Thoracic aorta (tissue), 2 donors: ENCODE results near the gene PLAC8. TPM values are rescaled to one million over a fixed set of nuclear protein-coding genes. Genes with fewer than 3 reads are reported as not detected.
"Not testable (repeated sequence)": the region's sequence is repeated elsewhere in the genome, so short reads cannot be mapped to it uniquely, and the experiment has no call there.

ENCODE experiments used
- ATAC-seq: fragments of 150-250 bp; one replicate; pipeline ENCODE4 v1.8.0; 2017; ENCODE audit warnings: low read depth; ENCODE audit not compliant: insufficient number of reproducible peaks, low FRiP score
- DNase-seq: peaks from one replicate; pipeline ENCODE4 v3.0.0-alpha.2; 2020; ENCODE audit warnings: low spot score
- H3K27ac ChIP-seq, 2 donors: fragments of 200-600 bp; sonication (generic); 1 replicate in 1 of 2; 2 replicates in 1 of 2; pipeline ENCODE4 v1.5.1; 2016; ENCODE audit warnings: mild to moderate bottlenecking in 2 of 2, moderate library complexity in 2 of 2
- H3K27me3 ChIP-seq: fragments of 200-600 bp; sonication (generic); replicated peaks from 2 replicates; pipeline ENCODE4 v1.6.0; 2016; ENCODE audit warnings: mild to moderate bottlenecking; ENCODE audit not compliant: insufficient read depth
- H3K36me3 ChIP-seq: fragments of 200-600 bp; sonication (generic); one replicate; pipeline ENCODE4 v1.5.1; 2016
- H3K4me1 ChIP-seq, 2 donors: fragments of 200-600 bp; sonication (generic); 1 replicate in 1 of 2; 2 replicates in 1 of 2; pipeline versions ENCODE4 v1.5.1 to v1.6.0; 2016; ENCODE audit warnings: low read depth in 2 of 2, mild to moderate bottlenecking in 1 of 2; ENCODE audit not compliant: control insufficient read depth in 1 of 2
- H3K4me3 ChIP-seq: fragments of 200-600 bp; sonication (generic); 2 replicates; pipeline ENCODE4 v1.5.1; 2016; ENCODE audit warnings: mild to moderate bottlenecking
- H3K9me3 ChIP-seq: fragments of 200-600 bp; sonication (generic); 2 replicates; pipeline ENCODE4 v1.5.1; 2016
- total RNA-seq, 2 donors: library from RNA; depleted of rRNA; stranded (reverse); fragments of >200 nt; gene quantifications; one replicate each; pipeline versions ENCODE4 v1.1.0 to v1.2.3, GENCODE V29; 2016
- TF ChIP-seq, protein P1 (sequence below): fragments of 200-600 bp; sonication (generic); IDR thresholded peaks from one replicate; pipeline ENCODE4 v1.5.1; 2019; ENCODE audit warnings: antibody characterized with exemption

PLAC8 gene
- total RNA-seq, 2 donors from 2014 or later, result 3.7 TPM; not detected in 1

- no peaks in the 10 kb centered on the region for H3K27me3 ChIP-seq
- H3K27ac ChIP-seq, result no peak overlapping the region
- DNase-seq, result no peak
- H3K36me3 ChIP-seq, result peaks cover 33% of the 10 kb centered on the region
- no peak for ATAC-seq
- H3K4me1 ChIP-seq, result no peaks in the 10 kb centered on the region
- H3K9me3 ChIP-seq, result no peaks in the 10 kb centered on the region
- H3K4me3 ChIP-seq, result no peak overlapping the region
- TF ChIP-seq, protein P1, sequence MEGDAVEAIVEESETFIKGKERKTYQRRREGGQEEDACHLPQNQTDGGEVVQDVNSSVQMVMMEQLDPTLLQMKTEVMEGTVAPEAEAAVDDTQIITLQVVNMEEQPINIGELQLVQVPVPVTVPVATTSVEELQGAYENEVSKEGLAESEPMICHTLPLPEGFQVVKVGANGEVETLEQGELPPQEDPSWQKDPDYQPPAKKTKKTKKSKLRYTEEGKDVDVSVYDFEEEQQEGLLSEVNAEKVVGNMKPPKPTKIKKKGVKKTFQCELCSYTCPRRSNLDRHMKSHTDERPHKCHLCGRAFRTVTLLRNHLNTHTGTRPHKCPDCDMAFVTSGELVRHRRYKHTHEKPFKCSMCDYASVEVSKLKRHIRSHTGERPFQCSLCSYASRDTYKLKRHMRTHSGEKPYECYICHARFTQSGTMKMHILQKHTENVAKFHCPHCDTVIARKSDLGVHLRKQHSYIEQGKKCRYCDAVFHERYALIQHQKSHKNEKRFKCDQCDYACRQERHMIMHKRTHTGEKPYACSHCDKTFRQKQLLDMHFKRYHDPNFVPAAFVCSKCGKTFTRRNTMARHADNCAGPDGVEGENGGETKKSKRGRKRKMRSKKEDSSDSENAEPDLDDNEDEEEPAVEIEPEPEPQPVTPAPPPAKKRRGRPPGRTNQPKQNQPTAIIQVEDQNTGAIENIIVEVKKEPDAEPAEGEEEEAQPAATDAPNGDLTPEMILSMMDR, result no peak
Observed at GRCh38 chr4:83067058-83067639, 47.4 kb downstream of the PLAC8 start.

DNA sequence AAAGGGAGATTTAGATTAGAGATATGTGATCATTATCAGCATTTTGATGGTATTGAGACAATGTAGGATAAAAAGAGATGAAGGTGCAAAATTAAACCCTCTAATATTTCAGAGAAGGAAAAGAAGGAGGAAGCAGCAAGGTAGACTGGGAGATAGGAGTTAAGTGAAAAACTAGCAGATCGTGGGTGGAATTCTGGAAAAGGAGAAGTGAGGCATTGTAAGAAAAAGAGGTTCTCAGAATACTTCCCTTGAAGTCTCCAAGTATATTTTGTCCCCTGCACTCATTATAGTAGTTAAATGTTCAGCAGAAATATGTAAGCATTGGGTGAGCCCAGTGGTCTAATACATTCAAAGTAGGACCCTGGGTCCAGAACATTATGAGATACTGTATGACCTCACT is 49.3 kb downstream of the PLAC8 start:
- ATAC-seq, result no peak
- Histone ChIP-seq H3K4me1 (no peaks in the 10 kb centered on the region), H3K36me3 (peaks cover 31% of the 10 kb centered on the region), H3K27me3 (no peaks in the 10 kb centered on the region), H3K27ac (no peak overlapping the region), H3K4me3 (no peak overlapping the region), H3K9me3 (no peaks in the 10 kb centered on the region)
- TF ChIP-seq, protein P1, result no peak
- no peak for DNase-seq

- peaks cover 29% of the 10 kb centered on the region for H3K36me3 ChIP-seq
- TF ChIP-seq, protein P1, result no peak
- DNase-seq, result no peak
Observed at GRCh38 chr4:83062739-83063138, 51.8 kb downstream of the PLAC8 start.

GRCh38 chr4:83054928-83055327 is 59.6 kb downstream of the PLAC8 start:
- ATAC-seq (no peak), DNase-seq (no peak)
- H3K36me3 ChIP-seq, result peaks cover 16% of the 10 kb centered on the region
- H3K27ac ChIP-seq, result no peak overlapping the region
- no peaks in the 10 kb centered on the region for H3K9me3 ChIP-seq
- no peaks in the 10 kb centered on the region for H3K27me3 ChIP-seq
- TF ChIP-seq, protein P1, result no peak
- H3K4me1 ChIP-seq, result no peaks in the 10 kb centered on the region
- H3K4me3 ChIP-seq, result no peak overlapping the region

More at GRCh38 chr4:83062739-83063138, 51.8 kb downstream of the PLAC8 start:
- Histone ChIP-seq H3K4me1 (no peaks in the 10 kb centered on the region), H3K27ac (no peak overlapping the region), H3K9me3 (no peaks in the 10 kb centered on the region), H3K27me3 (no peaks in the 10 kb centered on the region), H3K4me3 (no peak overlapping the region)
- ATAC-seq, result no peak

- not testable (repeated sequence) for ATAC-seq, H3K27ac ChIP-seq, H3K9me3 ChIP-seq, DNase-seq, H3K4me1 ChIP-seq, H3K27me3 ChIP-seq, H3K4me3 ChIP-seq
- peaks cover 19% of the 10 kb centered on the region for H3K36me3 ChIP-seq
Observed at GRCh38 chr4:83048781-83049180, 65.7 kb downstream of the PLAC8 start.
